Sigmoid colon (tissue), 7 donors: ENCODE results near the gene LTN1. TPM values are rescaled to one million over a fixed set of nuclear protein-coding genes. Genes with fewer than 3 reads are reported as not detected.
A peak's percentile ranks its signal among the peaks of the same experiment; 100 is the strongest.

Source experiments
- DNase-seq: peaks from one replicate; pipeline ENCODE4 v3.0.0-alpha.2; 2019
- H3K27ac ChIP-seq, 4 donors: fragments of 200-600 bp; sonication (generic); one replicate each; pipeline ENCODE4 v1.5.1; 2016 to 2019; ENCODE audit warnings: mild to moderate bottlenecking in 1 of 4
- H3K27me3 ChIP-seq, 3 donors: fragments of 200-600 bp; sonication (generic); one replicate each; pipeline ENCODE4 v1.5.1; 2019; ENCODE audit warnings: mild to moderate bottlenecking in 1 of 3
- H3K36me3 ChIP-seq, 4 donors: fragments of 200-600 bp; sonication (generic); one replicate each; pipeline ENCODE4 v1.5.1; 2016 to 2019
- H3K4me1 ChIP-seq, 4 donors: fragments of 200-600 bp; sonication (generic); one replicate each; pipeline ENCODE4 v1.5.1; 2017 to 2019
- H3K4me3 ChIP-seq, 4 donors: fragments of 200-600 bp; sonication (generic); one replicate each; pipeline ENCODE4 v1.5.1; 2017 to 2019; ENCODE audit warnings: mild to moderate bottlenecking in 2 of 4, moderate library complexity in 1 of 4
- H3K9me3 ChIP-seq, 4 donors: fragments of 200-600 bp in 3 of 4; sonication (generic) in 3 of 4; one replicate each; pipeline versions ENCODE4 v1.5.1 to v1.6.1; 2013 to 2019
- EP300 ChIP-seq, 4 donors: sonication (generic); formaldehyde crosslinking; IDR thresholded peaks; one replicate each; pipeline ENCODE4 v1.6.1; 2017; ENCODE audit warnings: antibody characterized with exemption in 4 of 4
- POLR2A ChIP-seq, 2 donors: fragments of 450-650 bp; IDR thresholded peaks; one replicate each; pipeline ENCODE4 v1.6.1; 2016; ENCODE audit warnings: antibody characterized with exemption in 2 of 2, mild to moderate bottlenecking in 2 of 2, moderate library complexity in 2 of 2
- POLR2AphosphoS5 ChIP-seq, 4 donors: sonication (generic); formaldehyde crosslinking; IDR thresholded peaks; one replicate each; pipeline ENCODE4 v1.6.1; 2017; ENCODE audit warnings: antibody characterized with exemption in 4 of 4
- WGBS, 2 donors: extraction: QIAGEN DNeasy Blood & Tissue Kit; methylation state at CpG; one replicate each; pipeline ENCODE4 v1.1.7; 2013; 5-methylcytosine and 5-hydroxymethylcytosine counted together
- intact Hi-C: fragments of 100-400 bp; cut with DNase I; formaldehyde crosslinking; loops from one replicate; pipeline ENCODE4 v1.15.1; 2023
- polyA plus RNA-seq, 3 donors: library from polyadenylated mRNA; stranded (reverse); fragments of 200-250 nt; gene quantifications; one replicate each; pipeline ENCODE4 v1.2.3, GENCODE V29; 2013
- total RNA-seq, 4 donors: library from RNA; depleted of rRNA; stranded (reverse); fragments of >200 nt; gene quantifications; one replicate each; pipeline ENCODE4 v1.1.0, GENCODE V29; 2016
- TF ChIP-seq, protein P1 (sequence below), 4 experiments: fragments of 450-650 bp in 3 of 4; fragments of 200-600 bp in 1 of 4; IDR thresholded peaks; one replicate each; pipeline ENCODE4 v1.5.1; 2016 to 2019; ENCODE audit warnings: antibody characterized with exemption in 4 of 4, mild to moderate bottlenecking in 3 of 4, moderate library complexity in 2 of 4
- donor health status: healthy with polysubstance abuse.
- donor health status: Bipolar disorder and iron deficiency.
- donor health status: healthy.

The LTN1 gene
- total and polyA plus RNA-seq, 7 donors, result 3.5 to 31.0 (median 19.4) TPM

DNA sequence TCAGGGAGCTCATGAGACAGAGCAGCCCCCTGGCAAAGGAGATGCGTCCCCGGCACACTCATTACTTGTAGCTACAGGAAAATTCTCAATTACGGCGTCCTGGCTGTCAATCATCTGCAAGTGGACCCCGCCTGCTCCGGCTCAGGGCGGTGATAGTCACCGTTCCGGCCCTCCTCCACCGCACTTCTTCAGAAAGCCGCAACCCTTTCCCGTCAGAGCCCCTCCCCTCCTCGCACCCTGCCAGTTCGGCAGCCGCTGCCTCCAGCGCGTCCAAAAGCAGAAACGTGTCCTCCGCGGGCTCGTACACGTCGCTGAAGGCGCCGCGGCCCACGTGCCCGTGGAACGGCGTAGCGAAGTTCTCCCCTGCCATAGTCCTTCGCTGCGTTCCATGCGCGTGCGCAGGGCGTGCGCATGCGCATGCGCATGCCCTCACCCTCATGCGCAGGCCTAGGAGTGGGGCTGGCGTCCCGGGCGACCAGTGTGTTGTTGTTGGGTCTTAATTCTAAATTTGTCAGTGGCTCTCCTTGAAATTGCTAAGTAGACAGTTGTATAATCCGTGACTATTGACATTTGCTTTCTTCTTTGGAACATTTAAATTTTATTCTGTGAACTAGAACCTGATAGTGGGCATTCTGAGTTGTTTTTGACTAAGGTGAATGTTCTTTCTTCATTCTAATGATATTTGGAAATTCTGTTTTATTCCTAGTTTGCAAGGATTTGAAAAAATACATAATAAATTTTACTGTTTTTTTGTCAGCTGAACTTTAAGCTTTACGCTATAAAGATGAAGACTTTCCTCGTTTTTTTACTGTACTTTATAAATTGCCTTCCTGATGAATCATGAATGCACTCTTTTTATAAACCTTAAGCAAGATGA, 107.5 kb downstream of the LTN1 start:
- Histone ChIP-seq H3K4me1 (peaks cover 0 to 12% (median 8%) of the 10 kb centered on the region in 4 donors), H3K27me3 (no peaks in the 10 kb centered on the region), H3K27ac (peak overlapping the region; percentile 83 to 90 (median 88)), H3K36me3 (peaks cover 0 to 28% (median 0%) of the 10 kb centered on the region in 4 donors), H3K9me3 (no peaks in the 10 kb centered on the region), H3K4me3 (peak overlapping the region; percentile 47 to 57 (median 54))
- peak in 1 of 2 donors; percentile 33 for TF ChIP-seq POLR2A (IDR thresholded peaks at IDR 0.05)
- TF ChIP-seq, protein P1, sequence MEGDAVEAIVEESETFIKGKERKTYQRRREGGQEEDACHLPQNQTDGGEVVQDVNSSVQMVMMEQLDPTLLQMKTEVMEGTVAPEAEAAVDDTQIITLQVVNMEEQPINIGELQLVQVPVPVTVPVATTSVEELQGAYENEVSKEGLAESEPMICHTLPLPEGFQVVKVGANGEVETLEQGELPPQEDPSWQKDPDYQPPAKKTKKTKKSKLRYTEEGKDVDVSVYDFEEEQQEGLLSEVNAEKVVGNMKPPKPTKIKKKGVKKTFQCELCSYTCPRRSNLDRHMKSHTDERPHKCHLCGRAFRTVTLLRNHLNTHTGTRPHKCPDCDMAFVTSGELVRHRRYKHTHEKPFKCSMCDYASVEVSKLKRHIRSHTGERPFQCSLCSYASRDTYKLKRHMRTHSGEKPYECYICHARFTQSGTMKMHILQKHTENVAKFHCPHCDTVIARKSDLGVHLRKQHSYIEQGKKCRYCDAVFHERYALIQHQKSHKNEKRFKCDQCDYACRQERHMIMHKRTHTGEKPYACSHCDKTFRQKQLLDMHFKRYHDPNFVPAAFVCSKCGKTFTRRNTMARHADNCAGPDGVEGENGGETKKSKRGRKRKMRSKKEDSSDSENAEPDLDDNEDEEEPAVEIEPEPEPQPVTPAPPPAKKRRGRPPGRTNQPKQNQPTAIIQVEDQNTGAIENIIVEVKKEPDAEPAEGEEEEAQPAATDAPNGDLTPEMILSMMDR (IDR thresholded peaks at IDR 0.05), result no peak
- peak; percentile 79 to 91 (median 90) for TF ChIP-seq POLR2AphosphoS5 (IDR thresholded peaks at IDR 0.05)
- TF ChIP-seq EP300 (IDR thresholded peaks at IDR 0.05), result peak in 1 of 4 donors; percentile 29
- peak; percentile 95 for DNase-seq
- 4% methylated on average over 47 of the region's 47 CpGs for WGBS, 2 donors
- intact Hi-C loops, result loop anchor here (5.0 to 10.0 kb wide), 4 partner anchors 50 to 133 kb away; partner anchors contain the start of gene LTN1

DNA sequence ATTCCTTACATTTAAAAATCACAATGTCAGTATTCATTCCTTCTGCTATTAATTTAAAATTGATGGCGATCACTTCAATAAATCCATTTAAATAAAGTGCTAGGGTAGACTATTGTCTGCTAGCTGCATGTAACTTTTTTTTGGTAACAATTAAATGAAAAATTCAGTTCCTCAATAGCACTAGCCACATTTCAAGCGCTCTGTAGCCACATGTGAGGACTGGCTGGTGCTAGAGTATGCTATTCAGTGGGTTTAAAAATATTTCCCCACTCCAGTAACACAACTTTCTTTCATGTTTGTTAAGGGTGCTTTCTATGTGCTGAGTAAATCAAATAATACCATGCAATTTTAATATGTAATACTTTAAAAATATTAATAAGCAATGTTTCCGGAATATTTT, 108.2 kb downstream of the LTN1 start:
- Histone ChIP-seq H3K4me3 (peak overlapping the region; percentile 47 to 57 (median 54)), H3K9me3 (no peaks in the 10 kb centered on the region), H3K36me3 (peaks cover 0 to 35% (median 0%) of the 10 kb centered on the region in 4 donors), H3K27me3 (no peaks in the 10 kb centered on the region), H3K27ac (peak overlapping the region; percentile 83 to 90 (median 88)), H3K4me1 (peaks cover 0 to 12% (median 8%) of the 10 kb centered on the region in 4 donors)
- TF ChIP-seq EP300 (IDR thresholded peaks at IDR 0.05), result no peak
- no peak for TF ChIP-seq POLR2A (IDR thresholded peaks at IDR 0.05)
- TF ChIP-seq, protein P1 (IDR thresholded peaks at IDR 0.05), result no peak
- TF ChIP-seq POLR2AphosphoS5 (IDR thresholded peaks at IDR 0.05), result no peak
- DNase-seq, result no peak
- intact Hi-C loops, result loop anchor here (10.0 kb wide), 2 partner anchors 50 to 110 kb away; partner anchors contain the start of gene LTN1
- 8 to 13% methylated on average over 3 of the region's 3 CpGs for WGBS, 2 donors

DNA sequence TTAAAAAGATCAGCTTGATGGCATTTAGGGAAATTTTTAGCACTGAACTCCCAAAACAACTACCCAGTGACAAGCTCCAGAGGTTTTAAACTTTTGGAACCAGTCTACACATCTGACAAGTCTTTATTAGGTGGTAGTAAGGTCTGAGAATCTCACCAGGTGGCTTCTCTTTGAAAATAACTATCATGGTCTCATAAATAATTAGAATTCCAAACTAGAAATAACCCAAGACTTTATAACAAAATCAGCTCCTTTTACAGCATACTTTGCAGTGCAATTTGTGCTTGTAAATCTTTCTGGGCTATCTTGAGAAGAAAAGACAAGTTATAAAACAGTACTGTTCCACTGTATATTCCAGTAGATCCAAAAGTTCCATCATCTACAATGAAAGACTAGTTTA, 108.7 kb downstream of the LTN1 start:
- Histone ChIP-seq H3K9me3 (no peaks in the 10 kb centered on the region), H3K36me3 (peaks cover 0 to 40% (median 0%) of the 10 kb centered on the region in 4 donors), H3K27me3 (no peaks in the 10 kb centered on the region), H3K4me3 (peak overlapping the region in 3 of 4 donors; percentile 52 to 57 (median 55)), H3K27ac (peak overlapping the region; percentile 83 to 90 (median 88)), H3K4me1 (peaks cover 0 to 12% (median 8%) of the 10 kb centered on the region in 4 donors)
- TF ChIP-seq, protein P1 (IDR thresholded peaks at IDR 0.05), result no peak
- TF ChIP-seq POLR2A (IDR thresholded peaks at IDR 0.05), result no peak
- TF ChIP-seq POLR2AphosphoS5 (IDR thresholded peaks at IDR 0.05), result no peak
- TF ChIP-seq EP300 (IDR thresholded peaks at IDR 0.05), result no peak
- no peak for DNase-seq
- intact Hi-C loops, result loop anchor here (10.0 kb wide), 2 partner anchors 51 to 111 kb away; partner anchors contain the start of gene LTN1

DNA sequence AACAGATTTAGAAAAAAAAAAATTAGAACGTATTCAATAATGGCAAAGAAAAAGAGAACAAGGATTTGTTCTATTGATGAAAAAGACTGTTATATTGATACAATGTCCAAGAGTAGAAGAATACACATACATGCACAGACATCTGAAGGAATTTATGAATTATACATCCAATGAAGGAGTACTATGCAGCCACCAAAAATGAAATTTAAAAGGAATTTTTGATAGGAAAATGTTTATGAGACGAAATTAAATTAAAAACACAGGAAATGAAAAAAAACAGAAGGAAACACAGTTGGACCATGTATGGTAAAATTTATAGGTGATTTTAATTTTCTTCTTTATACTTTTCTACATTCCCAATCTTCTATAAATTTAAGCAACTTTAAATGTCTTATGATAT, 110.3 kb downstream of the LTN1 start:
- Histone ChIP-seq H3K27me3 (no peaks in the 10 kb centered on the region), H3K27ac (no peak overlapping the region), H3K4me3 (no peak overlapping the region), H3K36me3 (peaks cover 0 to 45% (median 0%) of the 10 kb centered on the region in 4 donors), H3K9me3 (no peaks in the 10 kb centered on the region), H3K4me1 (peaks cover 0 to 12% (median 8%) of the 10 kb centered on the region in 4 donors)
- TF ChIP-seq EP300 (IDR thresholded peaks at IDR 0.05), result no peak
- TF ChIP-seq, protein P1 (IDR thresholded peaks at IDR 0.05), result no peak
- no peak for TF ChIP-seq POLR2AphosphoS5 (IDR thresholded peaks at IDR 0.05)
- TF ChIP-seq POLR2A (IDR thresholded peaks at IDR 0.05), result no peak
- intact Hi-C loops, result loop anchor here (10.0 kb wide), 2 partner anchors 52 to 112 kb away; partner anchors contain the start of gene LTN1
- DNase-seq, result no peak
- WGBS, 2 donors, result 49% methylated on average over 2 of the region's 2 CpGs

Other genes starting within 250 kb of the LTN1 start
- 10 to 100 TPM; 15.7 to 21.9 (median 18.4) TPM for gene RWDD2B, start 26.5 kb upstream of the LTN1 start, total RNA-seq
- 10 to 100 TPM in 2 of 3 donors, 1 to 10 TPM in 1; 9.6 to 10.6 (median 10.4) TPM for gene RWDD2B, start 26.5 kb upstream of the LTN1 start, polyA plus RNA-seq
- 10 to 100 TPM; 37.8 to 53.5 (median 39.7) TPM for gene USP16, start 31.8 kb upstream of the LTN1 start, total RNA-seq
- gene USP16, start 31.8 kb upstream of the LTN1 start, polyA plus RNA-seq, result 10 to 100 TPM; 25.3 to 30.1 (median 28.8) TPM
- 10 to 100 TPM; 67.3 to 99.1 (median 85.9) TPM for gene CCT8, start 80.8 kb upstream of the LTN1 start, total RNA-seq
- gene CCT8, start 80.8 kb upstream of the LTN1 start, polyA plus RNA-seq, result 100 to 1,000 TPM; 100 to 122 (median 101) TPM
- gene MAP3K7CL, start 137.8 kb upstream of the LTN1 start, total RNA-seq, result 10 to 100 TPM in 1 of 4 donors, 1 to 10 TPM in 3; 4.4 to 12.2 (median 5.3) TPM
- 1 to 10 TPM; 2.3 to 4.8 (median 4.1) TPM for gene MAP3K7CL, start 137.8 kb upstream of the LTN1 start, polyA plus RNA-seq